Medulla oblongata (tissue), 1 donor: Measurements from ENCODE around the gene CYB5A.
"Not testable (repeated sequence)": the region's sequence is repeated elsewhere in the genome, so short reads cannot be mapped to it uniquely, and the experiment has no call there.

Source experiments
- DNase-seq: peaks from one replicate; pipeline ENCODE4 v3.0.0-alpha.2; 2015; ENCODE audit errors: extremely low spot score

CYB5A gene, protein sequence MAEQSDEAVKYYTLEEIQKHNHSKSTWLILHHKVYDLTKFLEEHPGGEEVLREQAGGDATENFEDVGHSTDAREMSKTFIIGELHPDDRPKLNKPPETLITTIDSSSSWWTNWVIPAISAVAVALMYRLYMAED

DNA sequence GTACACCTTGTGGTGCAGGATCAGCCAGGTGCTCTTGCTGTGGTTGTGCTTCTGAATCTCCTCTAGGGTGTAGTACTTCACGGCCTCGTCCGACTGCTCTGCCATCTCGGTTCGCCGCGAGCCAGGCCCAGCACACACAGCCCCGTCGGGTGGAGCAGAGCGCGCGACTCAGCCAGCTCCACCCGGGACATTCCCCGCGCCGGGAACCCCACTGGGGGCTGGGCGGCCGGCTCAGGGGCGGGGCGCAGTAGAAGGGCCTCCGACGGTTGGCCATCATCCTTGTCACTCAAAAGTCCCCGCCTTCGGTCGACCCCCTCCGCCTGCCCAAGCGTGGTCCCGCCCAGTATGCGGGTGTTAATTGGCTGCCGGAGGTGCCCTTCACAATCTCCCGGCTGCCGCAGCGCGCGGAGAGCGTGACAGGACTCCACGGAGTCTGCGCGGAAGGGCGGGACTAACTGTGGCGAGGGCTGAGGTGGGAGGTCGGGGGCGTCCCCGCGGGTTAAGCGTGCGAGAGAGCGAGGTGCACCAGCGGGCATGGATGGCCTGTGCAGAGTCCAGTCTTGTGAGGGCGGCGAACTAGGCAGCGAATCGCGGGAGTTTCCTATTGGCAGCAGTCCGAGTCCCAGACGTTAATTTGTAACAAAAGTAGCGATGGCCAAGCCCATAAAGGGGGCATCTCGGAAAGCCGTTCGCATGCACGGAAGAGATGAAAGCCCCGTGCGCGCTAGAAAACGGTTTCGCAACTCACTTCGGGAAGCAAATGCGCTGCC, at the start of gene CYB5A:
TSS of gene CYB5A (minus strand) at position 193 of the 770 bp plus-strand sequence. CDS start at position 105, 88 bp downstream.
- DNase-seq = peak; percentile 99

DNA sequence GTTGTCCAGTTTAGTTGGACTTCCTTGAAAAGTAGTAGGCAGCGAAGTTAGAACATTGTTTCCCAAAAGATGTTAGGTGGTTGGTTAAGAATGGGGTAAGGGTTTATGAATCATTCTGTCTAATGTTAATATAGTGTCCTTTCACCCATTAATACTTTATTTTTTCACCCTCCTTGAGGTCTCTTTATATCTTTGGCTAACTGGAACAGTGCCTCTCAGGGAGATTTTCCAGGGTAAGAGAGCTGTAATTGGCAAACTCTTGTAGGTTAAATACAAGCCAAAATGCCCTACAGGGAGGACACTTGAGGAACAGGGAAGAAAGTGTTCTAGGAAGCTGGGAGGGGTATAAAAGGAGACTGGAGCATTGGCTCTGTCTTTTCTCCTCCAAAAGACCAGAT, 46.1 kb upstream of the CYB5A start:
- peak; percentile 12 for DNase-seq

DNA sequence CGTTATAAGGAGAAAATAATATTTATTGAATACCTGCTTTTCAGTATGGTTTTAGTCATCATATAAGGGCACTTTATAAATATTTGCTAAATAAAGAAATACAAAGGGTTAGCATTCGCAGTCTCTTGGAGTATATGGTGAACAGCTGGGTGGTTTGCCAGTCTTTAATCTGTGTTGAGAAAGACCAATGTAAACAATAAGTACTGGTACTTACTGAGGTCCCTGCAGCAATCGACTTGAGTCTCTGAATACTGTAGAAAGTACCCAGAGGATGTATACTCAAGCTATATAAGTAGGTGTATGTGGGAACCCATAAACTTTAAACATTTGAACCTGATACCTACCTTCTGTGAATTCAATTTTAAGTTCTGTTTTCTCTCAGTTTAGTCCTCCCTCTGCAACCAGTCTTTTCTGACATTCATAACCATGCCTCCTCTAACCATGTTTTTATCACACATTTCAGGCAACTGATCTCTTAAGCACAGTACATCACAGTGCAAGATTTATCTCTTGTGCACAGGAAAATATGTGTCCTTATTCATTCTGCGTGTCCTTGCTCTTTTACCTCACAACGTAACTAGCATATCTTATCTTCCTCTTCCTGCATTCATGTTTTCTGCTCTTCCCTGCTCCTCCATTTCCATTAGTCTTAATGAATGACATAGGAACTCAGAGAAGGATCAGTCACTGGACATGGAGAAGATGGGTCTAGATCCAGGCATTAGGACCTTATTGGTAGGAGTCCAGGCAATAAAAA, 45.6 kb upstream of the CYB5A start:
- no peak for DNase-seq

DNA sequence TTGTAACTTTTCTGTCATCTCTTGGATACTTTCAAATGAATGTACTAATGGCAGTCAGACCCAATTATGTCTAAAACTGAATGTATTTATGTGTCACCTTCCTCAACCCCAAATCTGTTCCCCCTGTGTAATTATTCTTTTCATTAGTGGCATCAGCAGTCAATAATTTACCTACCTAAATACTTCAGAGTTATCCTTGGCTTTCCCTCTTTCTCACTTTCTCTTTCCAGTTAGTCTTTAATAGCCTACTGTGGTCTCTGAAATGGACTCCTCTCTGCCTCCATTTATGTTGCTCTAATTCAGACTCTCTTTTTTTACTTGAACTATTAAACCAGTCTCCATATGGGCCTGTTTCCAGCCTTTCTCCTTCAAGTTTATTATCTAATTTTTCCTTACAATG, 44.9 kb upstream of the CYB5A start:
- DNase-seq = no peak

DNA sequence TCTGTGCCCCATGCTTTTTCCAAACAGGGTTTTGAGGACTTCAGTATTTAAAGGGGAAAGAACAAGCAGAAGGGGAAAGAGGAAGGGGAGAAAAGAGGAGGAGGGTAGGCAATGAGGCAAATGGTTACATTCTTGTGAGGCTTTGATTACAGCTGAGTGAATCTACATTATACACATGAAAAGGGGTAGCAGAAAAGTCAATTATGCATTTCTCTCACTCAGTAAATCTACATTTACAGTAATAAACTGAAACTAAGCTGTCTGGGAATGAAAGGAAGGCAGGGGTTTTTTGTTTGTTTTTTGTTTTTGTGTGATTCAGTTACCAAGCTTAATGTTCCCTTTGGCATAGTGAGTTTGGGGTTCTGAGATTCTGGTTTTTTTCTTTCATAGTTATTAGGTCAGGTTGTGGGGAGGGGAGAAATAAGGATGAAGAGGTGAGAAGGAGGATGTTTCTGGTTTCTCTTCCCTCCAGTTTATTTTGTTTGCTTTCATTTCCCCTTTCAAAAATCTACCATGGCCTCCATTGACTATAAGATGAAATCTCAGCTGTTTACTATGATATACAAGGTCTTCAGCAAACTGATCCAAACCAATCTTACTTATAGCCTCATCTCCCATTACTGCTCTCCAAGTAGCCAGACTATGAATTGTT, 42.6 kb upstream of the CYB5A start:
- peak; percentile 31 for DNase-seq

DNA sequence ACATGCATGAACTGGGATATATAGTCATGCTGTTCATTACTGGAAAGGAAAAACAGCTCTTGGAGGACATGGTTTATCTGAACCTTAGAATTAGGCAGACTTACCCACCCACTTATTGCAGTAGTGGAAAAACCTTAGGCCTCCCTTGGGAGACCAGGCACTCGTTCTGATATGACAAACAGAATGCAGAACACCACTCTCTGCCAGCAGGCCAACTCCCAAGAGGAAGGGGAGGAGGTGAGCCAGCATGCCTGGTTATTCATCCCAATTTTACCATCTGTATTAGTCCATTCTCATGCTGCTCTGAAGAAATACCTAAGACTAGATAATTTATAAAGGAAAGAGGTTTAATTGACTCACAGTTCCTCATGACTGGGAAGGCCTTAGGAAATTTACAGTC, 41.3 kb upstream of the CYB5A start:
- no peak for DNase-seq

DNA sequence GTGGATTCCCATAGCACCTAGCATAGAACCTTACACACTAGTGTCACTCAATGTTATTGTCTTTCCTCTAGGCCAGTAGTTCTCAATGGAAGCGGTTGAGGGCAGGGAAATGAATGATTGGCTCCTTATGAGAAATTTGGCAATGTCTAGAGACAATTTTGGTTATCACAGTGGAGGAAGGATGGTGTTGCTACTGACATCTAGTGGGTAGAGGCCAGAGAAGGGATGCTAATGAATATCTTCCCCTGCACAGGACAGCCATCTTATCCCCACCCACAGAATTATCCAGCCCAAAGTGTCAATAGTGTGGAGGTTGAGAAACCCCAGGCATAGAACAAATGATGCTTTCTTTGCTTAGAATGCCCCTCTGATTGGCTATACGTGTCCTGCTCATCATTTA, 39.6 kb upstream of the CYB5A start:
- DNase-seq = peak; percentile 41

DNA sequence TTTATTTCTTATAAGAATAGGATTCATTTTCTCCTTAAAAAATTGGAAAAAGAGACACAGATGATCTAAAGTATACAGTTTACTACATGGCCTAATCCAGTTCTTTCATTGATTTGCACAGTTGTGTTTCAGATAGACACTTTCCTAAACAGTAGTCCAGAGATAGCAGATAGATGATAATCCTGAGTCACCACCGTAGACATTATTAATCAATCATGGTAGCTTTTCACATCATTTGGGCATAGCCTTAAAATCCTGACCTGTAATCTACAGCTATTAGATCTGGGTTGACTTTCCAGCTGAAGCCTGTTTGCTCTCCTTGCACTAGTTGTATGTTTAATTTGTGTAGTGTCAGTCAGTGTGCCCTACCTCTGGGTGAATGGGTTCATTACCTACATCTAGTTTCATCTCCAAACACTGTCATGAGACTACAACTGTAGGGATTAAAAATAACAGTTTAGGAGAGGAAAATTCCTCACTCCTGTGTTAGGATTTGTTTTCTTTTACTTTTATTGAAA, 38.0 kb upstream of the CYB5A start:
- DNase-seq = no peak

DNA sequence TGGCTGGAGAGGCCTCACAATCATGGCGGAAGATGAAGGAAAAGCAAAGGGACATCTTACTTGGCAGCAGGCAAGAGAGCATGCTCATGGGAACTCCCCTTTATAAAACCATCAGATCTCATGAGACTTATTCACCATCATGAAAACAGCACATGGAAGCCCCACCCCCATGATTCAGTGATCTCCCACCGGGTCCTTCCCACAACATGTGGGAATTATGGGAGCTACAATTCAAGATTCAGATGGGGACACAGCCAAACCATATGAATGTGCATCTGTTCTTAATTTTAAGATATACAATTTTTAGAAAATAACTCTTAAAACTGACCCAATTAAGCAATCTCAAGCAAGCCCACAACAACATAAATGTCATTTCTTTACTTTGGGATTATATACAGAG, 36.4 kb upstream of the CYB5A start:
- DNase-seq = no peak

DNA sequence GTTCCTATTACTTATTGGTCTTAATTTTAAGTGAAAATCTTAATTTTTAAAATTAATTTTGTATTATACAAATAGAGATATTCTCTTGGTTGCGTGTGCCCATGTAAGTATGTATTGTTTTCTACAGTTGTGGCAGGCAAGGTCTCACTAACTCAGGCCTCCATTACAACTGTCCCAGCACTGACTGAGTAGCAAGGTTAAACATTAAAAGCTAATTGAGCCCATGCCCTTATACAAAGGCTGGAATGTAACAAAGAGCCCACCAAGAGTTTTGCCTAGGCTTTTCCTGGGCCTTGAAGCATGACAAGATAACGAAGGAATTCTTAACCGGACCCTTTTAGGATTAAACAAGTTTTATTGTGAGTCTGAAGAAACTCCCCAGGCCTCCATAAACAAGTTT, 35.0 kb upstream of the CYB5A start:
- not testable (repeated sequence) for DNase-seq

DNA sequence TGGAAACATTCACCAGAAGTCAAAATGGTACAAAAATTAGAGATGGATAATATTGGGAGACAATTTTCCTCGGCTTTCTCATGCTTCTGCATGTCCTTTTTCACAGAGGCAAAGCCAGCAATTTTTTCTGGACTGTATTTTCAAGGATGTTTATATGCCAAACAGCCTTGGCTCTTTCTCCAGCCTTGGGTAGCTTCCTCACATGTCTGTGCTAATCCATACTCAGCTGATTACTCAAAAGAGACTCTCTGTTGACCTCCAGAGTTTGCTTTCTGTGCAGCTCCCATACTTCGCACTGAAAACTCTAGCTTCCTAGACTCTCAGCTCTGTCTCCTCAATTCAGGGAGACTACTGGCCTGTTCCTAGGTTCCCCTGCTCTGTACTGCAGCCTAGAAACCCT, 34.5 kb upstream of the CYB5A start:
- no peak for DNase-seq

DNA sequence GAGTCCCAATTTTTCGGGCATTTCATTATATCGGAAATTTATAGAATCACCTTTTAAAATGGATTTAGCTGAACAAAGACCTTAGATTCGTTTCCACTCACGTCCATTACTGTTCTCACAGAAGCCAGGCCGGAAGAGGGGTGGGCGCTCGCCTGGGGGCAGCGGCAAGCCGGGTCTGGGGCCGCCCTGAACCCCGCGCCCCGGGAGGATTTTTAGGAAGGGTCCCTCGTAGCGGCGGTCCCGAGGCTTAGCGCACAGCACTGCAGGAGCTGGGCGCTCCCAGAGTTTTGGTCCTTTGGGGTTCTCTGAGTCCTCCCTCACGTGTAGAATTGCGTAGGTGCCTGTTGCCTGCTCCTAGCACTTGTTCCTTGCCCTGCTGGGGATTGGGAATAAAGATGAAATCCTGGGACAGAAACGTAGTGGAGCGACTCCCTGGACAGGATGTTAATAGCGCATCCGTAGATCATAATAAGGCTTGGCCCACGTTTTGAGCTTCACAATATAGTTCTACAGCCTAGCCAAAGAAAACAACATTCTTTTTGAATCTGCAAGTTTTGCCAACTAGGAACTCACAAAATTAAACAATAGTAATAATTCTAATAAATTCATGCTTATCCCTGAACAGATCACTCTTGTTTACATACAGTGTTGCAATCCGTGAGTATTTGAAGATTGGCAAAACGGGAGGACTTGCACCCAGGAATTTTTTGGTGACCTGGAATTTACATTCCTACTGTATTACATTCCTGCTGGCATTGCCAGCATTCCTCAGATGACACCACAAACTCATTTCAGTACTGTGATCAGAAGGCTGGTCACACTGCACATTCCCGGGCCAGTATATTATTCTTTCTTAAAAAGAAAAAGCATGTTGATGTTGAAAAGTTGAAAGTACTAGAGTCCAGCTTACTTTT, 24.8 kb upstream of the CYB5A start:
- no peak for DNase-seq

DNA sequence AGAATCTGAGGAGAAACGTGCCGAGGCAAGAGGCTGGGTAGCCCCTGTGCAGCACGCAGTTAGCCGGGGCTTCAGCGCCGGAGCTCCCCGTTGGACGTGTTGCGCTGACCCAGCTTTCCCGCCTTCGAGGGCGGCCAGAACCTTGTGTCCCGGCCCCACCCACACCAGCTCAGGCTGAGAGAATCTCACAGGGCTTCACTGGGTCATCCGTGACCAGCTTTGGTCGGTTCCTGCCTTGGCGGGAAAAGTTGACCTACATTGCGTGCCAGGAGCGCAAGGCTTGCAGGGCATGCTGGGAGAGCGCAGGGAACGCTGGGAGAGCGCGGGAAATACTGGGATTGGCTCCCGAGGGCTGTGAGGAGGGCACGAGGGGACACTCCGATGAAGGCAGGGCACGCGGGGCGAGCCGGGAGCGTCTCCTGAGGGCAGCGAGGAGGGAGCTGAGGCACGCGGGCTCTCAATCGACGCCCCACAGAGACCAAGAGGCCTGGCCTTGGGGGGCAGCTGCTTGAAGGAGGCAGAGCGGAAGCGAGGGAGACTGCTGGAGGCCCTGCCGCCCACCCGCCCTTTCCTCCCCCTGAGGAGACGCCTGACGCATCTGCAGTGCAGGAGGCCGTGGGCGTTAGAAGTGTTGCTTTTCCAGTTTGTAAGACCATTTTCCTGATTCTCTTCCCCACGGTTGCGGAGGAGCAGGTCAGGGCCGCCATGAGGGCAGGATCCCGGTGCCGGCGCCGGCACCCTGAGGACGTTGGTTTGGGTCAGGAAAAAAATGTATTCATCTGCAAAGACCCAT, 23.9 kb upstream of the CYB5A start, which contains the start of gene C18orf63:
TSS of gene C18orf63 (plus strand) at position 376 of the 793 bp plus-strand sequence. CDS start 2,027 bp downstream, outside the sequence.
- no peak for DNase-seq

DNA sequence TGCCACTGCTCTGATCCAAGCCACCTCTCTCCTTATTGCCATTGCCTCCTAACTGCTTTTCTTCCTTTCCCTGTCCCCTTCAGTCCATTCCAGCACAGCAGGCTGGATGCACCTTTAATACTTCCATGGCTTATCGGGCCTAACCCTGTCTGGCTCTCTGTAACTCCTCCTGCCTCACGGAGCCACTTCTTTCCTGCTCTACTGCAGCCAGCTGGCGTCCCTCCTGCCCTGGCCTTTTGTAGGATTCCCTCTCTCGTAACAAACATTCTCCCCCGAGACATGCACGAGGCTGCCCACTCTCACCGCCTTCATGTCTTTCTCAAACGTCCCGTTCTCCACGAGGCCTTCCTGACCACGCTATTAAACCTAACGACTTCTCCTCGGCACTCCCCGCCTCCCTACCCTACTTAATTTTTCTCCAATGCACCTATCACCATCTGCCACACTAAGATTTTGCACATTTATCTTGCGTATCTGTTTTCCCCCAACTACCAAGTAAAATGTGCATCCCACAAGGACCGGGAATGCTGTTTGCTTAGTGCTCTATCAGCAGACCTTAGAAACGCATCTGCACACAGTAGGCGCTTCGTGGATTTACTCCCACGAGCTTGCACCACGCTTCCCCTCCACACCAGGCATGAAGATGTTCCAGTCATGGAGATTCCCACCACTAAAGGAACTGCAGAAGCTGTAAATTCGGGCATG, 23.1 kb upstream of the CYB5A start:
- no peak for DNase-seq

DNA sequence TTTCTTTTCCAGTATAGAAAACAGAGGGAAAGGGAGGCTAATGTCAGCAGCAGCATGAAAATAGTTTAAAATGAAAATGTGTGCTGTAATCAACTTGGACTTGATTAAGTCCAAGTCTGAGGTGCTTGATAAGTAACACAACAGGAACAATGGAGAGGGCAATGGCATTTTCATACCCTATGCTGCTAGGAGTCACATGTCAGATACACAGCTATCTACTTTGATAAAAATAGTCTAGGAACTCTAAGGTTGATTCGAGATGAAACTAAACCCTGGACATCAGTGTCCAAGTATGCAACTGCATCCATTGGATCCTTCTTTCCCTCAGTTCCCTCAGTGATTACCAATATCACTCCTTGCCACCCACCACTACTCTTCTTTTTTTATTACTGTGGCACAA, 19.2 kb upstream of the CYB5A start:
- DNase-seq = no peak

DNA sequence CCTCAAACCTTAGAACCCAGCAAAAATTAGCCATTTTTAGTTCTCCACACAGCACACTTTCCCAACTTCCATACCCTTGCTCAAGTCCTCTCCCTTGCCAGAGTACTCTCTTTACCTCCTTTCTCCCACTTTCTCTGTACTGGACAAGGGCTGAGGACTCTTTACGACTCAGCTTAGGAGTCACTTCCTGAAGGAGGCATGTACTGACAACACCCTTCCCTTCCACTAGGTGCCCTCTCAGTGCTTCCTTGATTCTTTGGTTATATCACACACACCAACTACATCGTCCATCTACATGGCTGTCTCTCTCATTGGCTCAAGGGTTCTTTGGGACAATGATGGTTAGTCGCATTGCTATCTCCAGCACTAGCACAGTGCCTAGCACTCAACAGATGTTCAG, 18.6 kb upstream of the CYB5A start:
- DNase-seq = no peak

DNA sequence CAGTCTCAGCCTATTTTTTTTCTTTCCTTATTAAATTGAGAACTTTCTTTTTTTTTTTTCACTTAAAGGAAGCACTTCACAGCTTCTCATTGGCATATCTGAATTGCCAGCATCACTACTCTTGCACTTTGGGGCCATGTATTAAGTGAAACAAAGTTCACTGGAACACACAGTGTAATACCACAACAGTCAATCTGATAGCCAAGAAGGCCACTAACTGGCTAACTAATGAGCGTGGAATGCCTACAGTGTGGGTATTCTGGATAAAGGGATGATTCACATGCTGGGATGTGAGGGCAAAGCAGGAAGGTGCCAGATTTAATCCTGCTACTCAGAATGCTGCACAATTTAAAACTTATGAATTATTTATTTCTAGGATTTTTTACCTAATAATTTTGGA, 12.2 kb upstream of the CYB5A start:
- no peak for DNase-seq

DNA sequence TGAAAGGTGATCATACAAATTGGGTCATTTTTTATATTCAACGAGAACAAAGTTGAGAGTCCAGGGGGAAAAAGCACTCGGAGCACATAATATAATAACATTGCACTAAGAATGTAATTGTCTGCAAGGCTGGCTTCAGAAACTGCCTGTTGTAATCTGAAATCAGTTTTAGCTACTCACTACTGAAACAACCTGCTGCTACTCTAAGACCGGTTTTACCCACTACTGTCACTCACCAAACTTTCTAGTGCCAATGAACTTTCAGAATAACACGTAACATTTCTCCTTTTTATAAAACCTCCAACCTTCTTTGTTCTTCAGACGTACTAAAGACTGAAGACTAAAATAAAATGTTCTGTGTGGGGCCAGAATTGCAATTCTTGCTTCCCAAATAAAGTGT, 11.5 kb upstream of the CYB5A start:
- DNase-seq = no peak

DNA sequence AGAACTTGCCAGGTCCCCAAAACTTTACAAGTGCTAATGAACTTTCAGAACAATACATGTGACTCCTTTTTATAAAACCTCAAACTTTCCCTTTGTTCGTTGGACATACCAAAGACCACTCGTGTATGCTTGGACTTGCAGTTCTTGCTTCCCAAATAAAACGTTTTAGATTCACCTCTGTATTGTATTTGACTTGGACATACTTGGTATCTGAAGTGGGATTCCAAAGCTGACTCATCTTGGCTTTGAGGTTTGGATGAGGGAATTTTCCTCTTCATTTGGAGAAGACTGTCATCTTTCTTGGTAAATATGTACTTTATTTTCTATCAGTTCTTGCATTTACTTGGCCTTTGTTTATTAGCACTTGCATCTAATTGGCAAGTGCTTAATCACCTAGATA, 8.0 kb upstream of the CYB5A start:
- DNase-seq = no peak

DNA sequence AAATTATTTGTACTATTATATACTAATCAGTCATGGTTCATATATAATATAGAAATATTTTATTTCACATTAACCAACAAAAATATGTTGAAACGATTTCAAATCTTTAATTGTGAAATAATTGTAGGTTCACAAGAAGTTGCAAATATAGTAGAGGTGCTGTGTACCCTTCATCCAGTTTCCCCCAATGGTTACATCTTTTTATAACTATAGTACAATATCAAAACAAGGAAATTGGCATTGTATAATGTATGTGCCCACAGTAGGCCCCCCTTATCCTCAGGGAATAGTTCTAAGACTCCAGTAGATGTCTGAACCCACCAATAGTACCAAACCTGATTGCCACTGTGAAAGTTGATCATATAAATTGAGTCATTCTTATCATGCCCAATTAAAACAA, 7.4 kb upstream of the CYB5A start:
- DNase-seq = no peak
